GM21515 (cell line): ENCODE results near the gene ATG16L1.

ENCODE experiments used
- ATAC-seq: cut with Tn5 transposase; IDR thresholded peaks from one replicate; pipeline ENCODE4 v1.9.1; 2021; ENCODE audit not compliant: unreplicated experiment

The ATG16L1 gene

GRCh38 chr2:233226511-233227031 lies 24.9 kb upstream of the ATG16L1 start:
- no peak for ATAC-seq

- ATAC-seq = no peak
Measured at GRCh38 chr2:233227346-233227978, 24.0 kb upstream of the ATG16L1 start.

- no peak for ATAC-seq
Measured at GRCh38 chr2:233228376-233228775, 23.1 kb upstream of the ATG16L1 start.

- ATAC-seq = no peak
Measured at GRCh38 chr2:233233618-233234230, 17.7 kb upstream of the ATG16L1 start.

GRCh38 chr2:233234264-233234663 lies 17.2 kb upstream of the ATG16L1 start:
- no peak for ATAC-seq

- ATAC-seq = no peak
Measured at GRCh38 chr2:233234996-233235395, 16.5 kb upstream of the ATG16L1 start.

GRCh38 chr2:233235977-233236376 lies 15.5 kb upstream of the ATG16L1 start:
- ATAC-seq = no peak

GRCh38 chr2:233236820-233237589 lies 14.5 kb upstream of the ATG16L1 start:
- ATAC-seq = no peak

GRCh38 chr2:233240897-233241296 lies 10.6 kb upstream of the ATG16L1 start:
- peak; percentile 53 for ATAC-seq

GRCh38 chr2:233241803-233242202 lies 9.7 kb upstream of the ATG16L1 start:
- ATAC-seq = no peak

- ATAC-seq = no peak
Measured at GRCh38 chr2:233242231-233242927, 9.1 kb upstream of the ATG16L1 start.

- no peak for ATAC-seq
Measured at GRCh38 chr2:233243348-233243747, 8.1 kb upstream of the ATG16L1 start.

- no peak for ATAC-seq
Measured at GRCh38 chr2:233244818-233245217, 6.7 kb upstream of the ATG16L1 start.

- ATAC-seq = no peak
Measured at GRCh38 chr2:233245406-233245805, 6.1 kb upstream of the ATG16L1 start.

- no peak for ATAC-seq
Measured at GRCh38 chr2:233247116-233247515, 4.4 kb upstream of the ATG16L1 start.

GRCh38 chr2:233247744-233248143 lies 3.7 kb upstream of the ATG16L1 start:
- no peak for ATAC-seq

- ATAC-seq = no peak
Measured at GRCh38 chr2:233248999-233249398, 2.5 kb upstream of the ATG16L1 start.

- ATAC-seq = no peak
Measured at GRCh38 chr2:233250568-233250967, 905 bp upstream of the ATG16L1 start.

GRCh38 chr2:233250985-233251305 lies 528 bp upstream of the ATG16L1 start:
- peak; percentile 26 for ATAC-seq

GRCh38 chr2:233252227-233252626 lies 754 bp downstream of the ATG16L1 start:
- no peak for ATAC-seq

- ATAC-seq = no peak
Measured at GRCh38 chr2:233255151-233255550, 3.7 kb downstream of the ATG16L1 start.
